HG02943 (cell line): ENCODE results near the gene KANK4.

Experiments used
- ATAC-seq: cut with Tn5 transposase; IDR thresholded peaks from one replicate; pipeline ENCODE4 v1.9.1; 2021; ENCODE audit warnings: mild to moderate bottlenecking, low read depth, moderate library complexity; ENCODE audit not compliant: unreplicated experiment

KANK4 gene

DNA sequence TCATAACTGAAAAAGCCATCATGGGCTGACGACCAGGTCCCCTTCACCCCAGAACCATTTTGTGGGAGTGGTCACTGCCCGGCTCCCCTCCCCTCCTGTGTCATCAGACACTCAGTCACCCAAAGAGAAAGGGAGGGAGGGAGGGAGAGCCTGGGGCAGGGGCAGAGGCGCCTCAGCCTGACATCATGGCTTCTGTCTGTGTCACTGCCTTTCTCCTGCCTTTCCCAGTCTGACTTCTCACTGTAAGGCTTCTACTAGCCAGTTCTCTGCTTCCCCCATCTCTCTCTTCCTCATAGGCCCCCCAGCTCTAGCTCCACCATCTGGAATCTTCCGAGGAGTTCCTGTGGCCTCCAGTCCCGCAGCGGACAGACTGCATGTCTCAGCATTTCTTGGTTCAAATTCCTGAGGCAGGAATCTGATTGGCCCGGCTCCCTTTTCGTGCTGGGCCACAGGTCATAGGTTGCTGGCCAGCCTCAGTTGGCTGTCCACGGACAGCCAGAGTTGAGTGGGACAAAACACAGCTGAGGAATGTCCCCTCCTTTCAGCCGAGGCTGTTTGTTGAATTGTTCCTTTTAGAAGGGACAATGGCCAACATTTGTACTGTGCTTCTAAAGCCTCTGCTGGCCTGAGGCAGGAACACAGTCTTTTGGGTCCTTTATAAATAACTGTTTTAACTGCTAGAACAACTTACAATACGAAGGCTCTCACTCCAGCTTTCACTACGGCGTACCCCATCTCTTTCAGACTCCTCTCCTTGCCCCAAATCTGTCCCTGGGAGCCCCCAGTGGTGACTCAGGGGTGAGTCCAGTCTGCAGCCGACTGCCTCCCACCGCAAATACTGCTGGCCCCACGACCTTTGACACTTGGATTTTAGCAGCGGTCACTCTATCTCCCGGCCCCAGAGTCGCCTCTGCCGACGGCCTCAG is 18.7 kb upstream of the KANK4 start:
- ATAC-seq: no peak

DNA sequence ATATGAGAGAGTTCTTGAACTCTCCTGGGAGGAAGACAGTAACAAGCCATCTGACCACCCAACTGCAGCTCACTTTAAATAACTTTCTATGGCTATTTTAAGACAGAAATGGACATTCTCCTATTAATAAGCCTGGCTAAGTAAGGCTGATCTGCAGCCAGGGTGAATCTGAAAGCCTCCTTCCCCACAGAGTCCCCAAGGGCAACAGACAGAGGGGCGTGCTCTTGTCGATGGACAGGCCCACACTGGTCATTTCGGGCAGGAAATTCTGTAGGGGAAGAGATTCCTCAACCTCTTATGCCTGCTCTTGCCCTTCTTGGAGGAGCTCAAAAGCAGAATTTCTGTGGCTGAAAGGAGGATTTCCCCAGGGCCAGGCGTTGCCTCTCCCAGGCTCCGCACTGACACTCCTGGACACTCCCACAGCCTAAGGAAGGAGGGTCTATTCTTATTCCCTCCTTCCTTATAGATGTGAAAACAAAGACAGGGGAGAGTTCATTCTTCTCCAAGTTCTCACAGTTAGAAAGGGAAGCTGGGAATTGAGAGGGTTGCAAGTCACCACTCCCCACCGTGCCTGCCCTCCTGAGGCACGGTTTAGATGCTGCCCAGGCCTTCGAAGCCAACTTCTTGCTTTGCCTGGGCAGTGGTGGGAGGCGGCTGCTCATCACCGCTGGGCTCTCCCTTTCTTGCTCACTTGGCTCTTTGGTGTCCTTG is 17.9 kb upstream of the KANK4 start:
- no peak for ATAC-seq

DNA sequence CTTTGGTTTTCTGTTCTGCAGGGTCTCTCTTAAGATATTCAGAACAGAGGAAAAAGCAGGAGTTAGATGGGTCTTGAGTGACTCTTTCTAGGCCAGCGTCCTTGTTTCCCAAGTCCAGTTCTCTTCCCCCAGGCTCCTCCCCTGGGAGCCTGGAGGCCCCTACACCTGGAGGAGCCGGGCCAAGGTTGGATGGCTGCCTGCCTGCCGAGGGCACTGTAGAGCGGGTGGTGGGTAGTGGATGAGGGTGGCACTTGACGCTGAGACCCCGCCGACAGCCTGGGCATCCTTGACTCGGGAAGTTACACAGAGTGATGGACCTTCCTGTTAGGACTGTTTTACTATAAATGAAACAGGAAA is 17.4 kb upstream of the KANK4 start:
- ATAC-seq: no peak

DNA sequence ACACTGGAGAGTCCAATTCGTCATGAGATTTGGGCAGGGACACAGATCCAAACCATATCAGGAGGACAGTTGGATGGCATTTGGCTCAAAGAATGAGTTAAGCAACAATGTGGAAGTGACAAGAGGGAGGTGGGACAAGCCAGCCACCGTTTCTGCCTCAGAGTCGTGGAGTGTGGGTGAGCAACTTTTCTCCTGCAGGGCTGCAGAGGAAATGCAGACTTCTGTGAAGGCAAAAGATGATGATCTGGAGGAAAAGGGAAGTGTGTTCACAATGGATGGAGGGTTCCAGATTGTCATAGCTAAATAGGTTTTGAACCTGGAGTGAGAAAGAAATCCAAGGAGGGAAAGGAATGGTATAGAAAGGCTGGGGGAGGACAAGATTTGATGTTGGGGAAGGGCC is 16.4 kb upstream of the KANK4 start:
- no peak for ATAC-seq

DNA sequence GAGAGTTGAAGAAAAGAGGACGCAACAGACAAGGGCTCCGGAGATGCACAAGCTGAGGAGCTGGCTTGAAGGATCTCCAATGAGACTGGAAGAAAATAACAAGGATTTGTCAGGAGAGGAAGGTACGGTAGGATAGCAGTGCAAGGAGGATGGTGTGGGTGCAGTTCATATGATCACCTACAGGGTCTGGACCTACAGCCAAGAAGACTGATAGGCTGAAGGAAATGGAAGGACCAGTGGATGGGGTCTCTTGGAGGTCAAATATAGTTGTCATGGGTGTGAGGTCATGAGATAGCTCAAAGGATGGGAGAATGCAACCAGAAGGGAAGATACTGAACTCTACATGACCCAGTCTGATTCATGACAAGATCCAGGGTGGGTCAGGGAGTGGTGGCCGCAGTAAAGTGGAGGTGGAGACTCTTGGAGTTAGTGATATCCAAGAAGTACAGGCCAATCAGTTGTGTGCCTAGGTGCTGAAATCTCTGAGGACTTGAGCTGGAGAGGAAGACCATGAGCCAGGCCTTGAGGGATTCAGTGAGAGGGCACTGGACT is 15.3 kb upstream of the KANK4 start:
- no peak for ATAC-seq

DNA sequence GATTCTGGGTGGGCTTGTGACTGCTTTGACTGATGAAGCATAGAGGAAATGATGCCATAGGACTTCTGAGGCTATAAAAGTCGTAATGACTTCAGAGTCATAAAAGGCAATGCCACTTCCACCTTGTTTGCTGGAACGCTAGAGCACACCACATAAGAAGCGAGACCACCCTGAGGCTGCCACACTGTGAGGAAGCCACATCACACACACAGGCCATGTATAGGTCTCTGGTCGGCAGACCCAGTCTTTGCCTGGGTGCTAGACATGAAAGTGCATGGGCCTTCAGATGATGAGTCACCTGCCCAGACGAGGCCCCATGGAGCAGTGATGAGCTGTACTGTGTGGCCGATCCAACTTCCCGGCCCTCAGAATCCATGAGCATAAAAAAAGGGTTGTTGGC is 14.2 kb upstream of the KANK4 start:
- no peak for ATAC-seq

DNA sequence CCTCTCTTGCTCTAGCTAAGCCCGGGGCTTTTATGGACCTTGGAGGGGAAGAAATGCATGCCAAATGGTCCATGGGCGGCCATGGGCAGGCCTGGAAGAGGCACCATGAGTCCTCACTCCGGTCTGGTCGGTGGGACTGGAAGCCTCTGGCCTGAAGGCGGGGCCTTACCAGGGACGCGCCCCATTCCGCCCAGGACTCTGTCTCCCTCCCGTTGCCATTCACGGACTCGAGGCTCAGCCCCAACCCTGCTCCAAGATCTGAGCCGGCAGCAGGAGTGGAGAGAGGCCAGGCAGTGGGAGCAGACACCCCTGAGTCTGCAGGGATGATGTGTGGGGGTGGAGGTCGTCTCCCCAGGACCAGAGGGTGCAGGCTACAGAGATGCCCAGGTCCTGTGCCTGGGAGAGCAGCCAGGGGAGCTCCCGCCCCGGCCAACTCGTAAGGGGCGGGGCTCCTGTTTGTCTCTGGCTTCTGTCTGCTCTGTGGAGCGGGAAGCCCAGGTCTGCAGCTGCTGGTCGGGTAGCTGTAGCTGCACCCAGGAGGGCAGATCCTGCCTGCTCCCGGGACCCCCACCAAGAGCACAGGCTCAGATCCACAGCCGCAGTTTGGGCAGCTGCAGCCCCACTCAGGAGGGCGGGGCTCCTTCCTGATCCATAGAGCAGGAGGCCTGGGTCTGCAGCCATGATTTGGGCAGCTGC is 8.3 kb upstream of the KANK4 start:
- no peak for ATAC-seq

DNA sequence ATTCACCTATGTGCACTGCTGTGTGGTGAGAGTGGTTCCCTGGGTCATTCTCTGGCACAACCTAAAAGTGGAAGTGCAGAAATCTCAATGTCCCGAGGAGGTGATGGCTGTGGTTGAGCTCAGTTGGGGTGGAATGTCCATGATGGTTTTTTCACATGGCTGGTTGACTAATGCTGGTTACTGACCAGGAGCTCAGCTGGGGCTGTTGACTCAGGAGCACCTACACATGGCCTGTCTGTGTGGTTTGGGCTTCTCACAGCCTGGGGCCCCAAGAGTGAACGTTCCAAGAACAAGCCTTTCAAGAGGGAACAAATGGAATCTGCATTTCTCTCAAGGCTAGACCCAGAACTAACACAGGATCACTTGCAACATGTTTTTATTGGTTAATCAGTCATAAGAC is 6.4 kb upstream of the KANK4 start:
- no peak for ATAC-seq

DNA sequence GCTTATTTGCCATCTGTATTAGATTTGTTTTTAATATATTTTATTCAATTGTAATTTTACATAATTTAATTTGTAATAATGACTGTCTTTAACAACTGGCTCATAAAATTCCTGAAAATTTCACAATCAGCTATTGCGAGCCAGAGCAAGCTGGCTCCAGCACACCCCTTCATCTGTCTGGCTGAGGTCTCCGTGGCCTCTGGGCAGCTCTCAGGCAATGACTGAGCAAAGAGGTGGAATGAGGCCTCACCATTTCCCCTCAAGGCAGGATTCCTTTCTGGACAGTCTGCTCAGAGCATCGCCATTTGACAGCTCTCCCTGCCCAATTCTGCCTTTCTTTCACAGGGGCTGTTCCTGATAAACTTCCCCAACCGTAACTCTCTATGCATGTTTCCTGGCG is 5.8 kb upstream of the KANK4 start:
- ATAC-seq: no peak

DNA sequence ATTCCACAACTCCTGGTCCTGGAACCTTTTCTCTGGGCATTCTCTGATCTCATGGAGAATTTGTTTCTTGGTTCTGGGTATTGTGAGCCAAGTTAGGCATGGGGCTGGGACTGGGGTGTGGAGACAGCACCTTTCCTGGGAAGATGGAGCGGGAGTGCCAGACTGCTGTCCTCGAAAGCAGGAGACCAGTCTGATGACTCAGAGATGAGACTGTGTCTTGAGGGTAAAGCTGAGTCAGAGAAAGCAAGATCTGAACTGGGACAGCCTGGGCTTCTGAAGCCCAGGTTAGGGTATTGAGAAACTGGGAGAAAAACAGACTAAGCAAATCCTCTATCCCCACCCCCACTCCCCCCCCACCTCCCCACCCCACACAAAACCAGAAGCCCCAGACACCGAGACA is 2.2 kb upstream of the KANK4 start:
- ATAC-seq: no peak

DNA sequence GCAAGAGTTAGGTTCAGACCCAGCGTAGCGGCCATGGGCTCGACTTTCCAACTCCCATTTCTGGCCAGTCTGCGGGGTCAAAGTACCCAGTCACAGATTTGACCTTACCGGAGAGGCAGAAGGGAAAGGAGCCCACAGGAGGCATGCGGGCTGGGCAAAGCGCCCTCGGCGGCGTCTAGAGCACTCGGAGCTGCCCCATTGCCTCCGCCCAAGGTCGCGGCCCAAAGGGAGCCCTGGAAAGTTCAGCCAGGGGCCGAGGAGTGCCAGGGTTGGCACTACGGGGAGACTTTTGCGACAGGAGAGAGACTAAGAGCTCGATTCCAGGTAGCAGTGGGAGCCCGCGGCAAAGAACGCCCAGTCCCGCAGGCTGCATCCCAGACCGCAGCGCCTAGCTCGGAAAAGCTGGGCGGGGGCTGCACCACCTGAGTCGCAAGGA is 896 bp downstream of the KANK4 start:
- no peak for ATAC-seq

DNA sequence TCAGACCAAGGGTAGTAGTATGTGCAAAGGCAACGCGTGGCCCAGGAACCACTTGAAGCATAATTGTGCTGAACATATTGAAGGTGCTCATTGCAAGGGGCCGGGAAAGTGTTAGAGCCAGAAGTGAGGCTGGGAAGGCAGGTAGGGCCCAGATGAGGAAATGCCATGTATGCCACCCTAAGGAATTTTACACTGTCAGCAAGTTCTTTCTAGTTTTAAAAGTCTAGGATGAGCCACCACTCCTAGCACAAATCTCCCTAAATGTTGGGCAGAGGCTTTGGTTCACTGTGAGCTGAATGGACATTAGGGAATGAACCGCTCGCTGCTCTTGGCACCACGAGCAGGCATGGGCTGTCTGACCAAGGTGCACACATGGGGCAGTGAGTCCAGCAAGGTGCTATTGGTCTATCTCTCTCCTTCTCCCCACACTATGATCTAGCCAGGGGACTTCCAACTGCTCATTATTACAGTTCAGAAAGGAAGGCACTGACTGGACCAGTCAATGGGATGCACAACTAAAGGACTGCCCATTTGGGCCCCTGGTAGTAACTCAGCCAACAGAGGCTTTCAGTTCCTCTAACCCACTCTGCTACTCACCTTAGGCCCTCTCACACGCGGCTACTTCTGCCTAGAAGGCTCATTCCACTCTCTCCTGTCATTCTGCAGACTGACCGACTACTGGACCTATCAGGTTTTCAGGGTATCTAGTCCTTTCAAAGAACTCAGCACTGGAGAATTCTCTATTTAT is 2.0 kb downstream of the KANK4 start:
- no peak for ATAC-seq

DNA sequence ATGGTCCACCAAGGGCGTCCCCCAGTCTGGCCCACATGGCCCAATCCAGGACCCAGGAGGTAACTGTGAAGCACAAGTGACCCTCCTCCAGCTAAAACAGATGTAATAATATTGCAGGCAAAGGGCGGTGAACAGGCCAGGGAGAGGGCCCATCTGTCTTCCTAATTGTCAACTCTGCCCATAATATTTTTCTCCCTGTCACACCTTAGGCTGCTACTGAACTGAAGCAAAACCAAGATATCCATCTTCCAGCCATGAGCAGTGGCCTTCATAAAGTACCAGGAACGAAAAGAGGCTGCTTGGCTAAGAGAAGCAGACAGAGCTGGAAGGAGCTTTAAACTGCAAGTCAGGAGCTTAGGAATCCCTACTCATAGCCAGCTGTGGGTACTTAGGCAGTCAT is 3.1 kb downstream of the KANK4 start:
- no peak for ATAC-seq

DNA sequence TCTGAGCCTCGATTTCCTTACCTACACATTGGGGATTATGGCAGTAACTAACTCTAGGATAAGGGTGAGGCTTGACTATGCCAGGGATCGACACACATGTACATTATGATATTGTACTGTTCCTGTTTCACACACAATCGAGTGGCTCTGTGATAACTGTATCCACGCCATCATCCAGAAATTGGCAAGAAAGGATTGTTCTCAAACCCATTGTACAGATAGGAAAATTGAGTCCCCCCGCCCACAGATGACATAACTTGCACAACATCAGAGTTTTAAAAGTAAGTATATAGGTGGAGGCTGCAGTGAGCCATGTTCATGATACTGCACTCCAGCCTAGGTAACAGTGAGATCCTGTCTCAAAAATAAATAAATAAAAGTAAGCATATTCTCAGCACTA is 3.8 kb downstream of the KANK4 start:
- ATAC-seq: no peak

DNA sequence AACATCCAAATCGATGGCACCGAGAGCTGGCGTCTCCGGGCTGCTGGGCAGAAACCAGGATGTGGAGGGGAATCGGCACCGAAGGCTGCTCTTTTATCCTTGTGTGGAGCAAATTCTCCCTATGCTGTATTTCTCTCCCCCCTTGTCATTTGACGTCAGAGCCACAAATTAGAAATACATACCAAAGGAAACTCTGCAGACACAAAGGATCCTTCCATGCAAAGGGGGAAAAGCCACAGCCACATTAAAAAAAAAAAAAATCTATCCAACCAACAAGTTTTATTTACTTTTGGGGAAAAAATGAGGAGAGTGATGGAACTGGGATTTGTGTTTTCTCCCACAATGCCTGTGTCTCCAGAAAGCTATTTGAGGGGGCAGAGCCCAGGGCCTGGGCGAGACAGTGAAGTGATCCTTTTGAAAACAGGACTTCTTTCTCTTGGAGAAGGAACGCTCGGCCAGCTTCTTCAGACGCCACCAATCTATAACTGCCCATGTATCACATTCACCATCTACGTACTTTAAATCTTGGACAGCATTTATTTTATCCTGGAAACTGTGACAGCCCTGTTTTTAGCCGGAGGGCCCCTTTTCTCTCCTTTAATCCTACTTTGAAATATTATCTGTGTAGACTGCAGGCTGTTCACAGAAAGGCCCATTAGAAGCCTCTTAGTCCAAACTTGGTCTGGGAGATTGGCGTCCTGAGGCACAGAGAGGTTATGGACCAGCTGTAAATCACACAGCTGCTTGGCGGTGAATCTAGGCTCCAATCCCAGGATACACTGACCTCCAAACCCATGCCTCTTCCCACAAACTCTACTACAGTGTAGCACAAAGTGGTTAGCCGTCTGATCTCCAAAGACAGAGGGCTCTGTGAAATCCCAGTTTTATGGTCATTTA is 4.5 kb downstream of the KANK4 start:
- no peak for ATAC-seq

DNA sequence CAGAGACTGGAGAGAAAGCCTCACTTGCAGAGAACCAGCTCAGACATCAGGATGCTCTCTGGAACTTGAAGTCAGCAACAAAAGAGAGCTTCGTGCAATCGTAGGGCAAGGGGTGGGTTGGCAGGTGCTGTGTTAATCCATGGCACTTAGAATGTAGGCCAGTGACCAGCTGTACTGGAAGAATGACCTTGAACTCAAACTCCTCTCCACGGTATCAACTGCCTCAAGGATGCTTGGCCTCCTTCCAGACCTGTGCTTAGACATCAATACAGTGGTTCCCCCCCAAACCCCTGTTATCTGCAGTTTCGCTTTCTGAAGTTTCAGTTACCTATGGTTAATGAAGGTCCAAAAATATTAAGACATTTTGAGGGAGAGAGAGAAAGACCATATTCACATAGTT is 6.5 kb downstream of the KANK4 start:
- no peak for ATAC-seq

DNA sequence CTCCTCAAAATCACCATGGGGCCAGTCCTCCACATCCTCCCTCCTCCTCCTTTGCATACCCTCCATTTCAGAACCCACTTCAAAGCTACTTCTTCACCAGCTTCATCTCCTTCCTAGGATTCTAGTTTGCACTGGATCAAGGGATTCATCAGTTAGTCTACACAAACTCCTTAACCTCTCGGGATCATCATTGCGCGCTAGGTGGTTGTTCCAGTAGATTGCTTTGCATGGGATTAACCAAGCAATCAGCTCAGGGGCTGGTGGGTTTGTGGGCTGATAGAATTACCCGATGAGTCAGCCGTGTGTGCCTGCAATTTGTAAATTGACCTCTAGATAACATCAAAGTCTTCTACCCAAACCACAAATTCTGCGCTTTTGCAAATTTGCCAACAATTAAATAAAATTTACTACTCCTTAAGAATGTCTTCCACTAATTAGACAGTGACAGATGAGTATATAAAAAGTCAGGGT is 7.7 kb downstream of the KANK4 start:
- ATAC-seq: no peak

DNA sequence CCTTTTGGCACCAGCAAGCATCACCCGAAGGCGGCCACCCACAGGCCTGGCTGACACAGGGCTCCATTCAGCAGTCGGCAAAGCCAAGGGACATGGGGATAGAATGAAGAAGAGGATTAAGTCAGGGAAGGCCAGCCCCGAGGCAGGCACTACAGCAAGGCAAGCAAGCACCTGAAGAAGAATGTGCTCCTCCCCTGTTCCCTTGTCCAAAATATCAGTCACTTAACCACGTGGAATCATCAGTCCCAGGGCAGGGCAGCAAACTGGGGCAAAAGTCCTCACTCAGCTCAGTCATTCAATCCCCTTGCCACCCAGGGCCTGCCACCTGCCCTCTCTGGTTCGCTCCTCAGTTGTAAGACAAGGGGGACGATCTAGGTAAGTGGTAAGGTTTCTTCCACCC is 9.3 kb downstream of the KANK4 start:
- no peak for ATAC-seq

DNA sequence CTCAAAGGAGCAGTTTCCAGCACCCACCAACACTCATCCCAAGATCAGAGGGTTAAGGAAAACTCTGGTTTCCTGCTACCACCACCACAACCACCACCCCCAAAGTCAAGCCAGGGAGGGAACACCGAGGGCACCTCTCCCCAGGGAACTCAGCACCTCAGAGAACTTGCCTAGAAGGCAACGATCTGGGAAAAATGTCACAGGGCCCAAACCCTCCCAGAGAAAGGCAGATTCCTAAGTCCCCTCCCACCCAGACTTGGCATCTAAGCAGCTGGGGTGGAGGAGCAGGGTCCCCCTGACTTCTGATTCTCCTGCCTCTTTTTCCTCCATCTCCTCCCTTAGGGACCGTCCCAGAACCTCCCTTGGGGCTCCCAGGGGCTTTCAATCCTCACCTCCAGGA is 10.6 kb downstream of the KANK4 start:
- ATAC-seq: no peak
